HCEC 1CT (cell line): ENCODE measurements around the gene SNORC.

Experiments
- DNase-seq: peaks from one replicate; pipeline ENCODE4 v3.0.0-alpha.2; 2017

The SNORC gene

DNA sequence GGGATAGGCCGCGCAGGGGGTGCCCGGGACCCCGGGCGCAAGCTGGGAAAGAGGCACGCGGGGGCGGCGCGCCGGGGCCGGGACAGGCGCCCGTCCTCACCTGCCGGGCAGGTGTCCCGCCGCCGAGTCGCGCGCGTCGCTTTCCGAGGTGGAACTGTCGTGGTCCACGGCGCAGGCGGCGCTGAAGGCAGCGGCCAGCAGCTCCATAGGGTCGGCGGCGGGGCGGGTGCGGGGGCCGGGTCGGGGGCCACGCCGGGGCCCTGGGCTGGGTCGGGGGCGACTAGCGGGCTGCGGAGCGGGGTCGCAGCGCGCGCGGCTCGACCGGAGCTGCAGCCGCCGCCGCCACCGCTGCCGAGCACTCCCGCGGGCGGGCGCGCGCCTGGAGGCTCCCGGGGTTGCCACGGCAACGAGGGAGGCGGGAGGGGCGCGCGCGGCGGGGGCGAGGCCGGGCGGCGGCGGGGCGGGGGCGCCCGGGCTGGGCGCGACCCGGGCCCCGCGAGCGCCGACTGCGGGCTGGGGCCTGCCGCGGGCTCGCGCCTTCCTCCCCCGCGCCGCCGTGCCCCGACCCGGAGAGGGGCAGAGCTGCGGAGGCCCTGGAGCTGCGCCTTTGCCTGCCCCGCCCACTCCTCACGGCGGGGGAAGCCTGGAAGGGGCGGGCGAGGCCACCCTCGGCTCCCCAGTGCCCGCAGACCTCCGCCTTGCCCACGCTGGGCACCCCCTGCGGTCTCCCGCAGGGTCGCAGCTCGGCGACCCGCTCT is 57.9 kb downstream of the SNORC start:
- no peak for DNase-seq
